T-cell (primary cell): ENCODE measurements around the gene IBTK. TPM values are rescaled to one million over a fixed set of nuclear protein-coding genes. Genes with fewer than 3 reads are reported as not detected.
A peak's percentile ranks its signal among the peaks of the same experiment; 100 is the strongest.

Source experiments
- ATAC-seq, 4 experiments: fragments of 200-7000 bp in 3 of 4; fragments of 150-1000 bp in 1 of 4; cut with Tn5 transposase; replicated peaks in 1 of 4; 1 replicate in 3 of 4; 2 replicates in 1 of 4; pipeline ENCODE4 v1.10.0; 2021; ENCODE audit warnings: moderate library complexity in 3 of 4, mild to moderate bottlenecking in 2 of 4, moderate number of reproducible peaks in 1 of 4
- CTCF ChIA-PET, 2 donors: fragments of 300-600 bp; sonication (Branson Sonifier 250); formaldehyde crosslinking; loops; one replicate each; lab custom pipeline; 2022; ENCODE audit warnings: antibody characterized with exemption in 2 of 2; lab: Charles Lee
- POLR2A ChIA-PET, 2 donors: fragments of 300-600 bp; sonication (Branson Sonifier 250); formaldehyde crosslinking; loops; one replicate each; lab custom pipeline; 2022; ENCODE audit warnings: antibody characterized with exemption in 2 of 2; lab: Charles Lee
- DNase-seq, 35 experiments: peaks; one replicate each; pipeline versions ENCODE4 v3.0.0 to v3.0.0-alpha.2; 2013 to 2023
- H3K27ac ChIP-seq: one replicate; pipeline ENCODE4 v1.5.1; 2013; ENCODE audit warnings: low read length
- H3K27me3 ChIP-seq, 2 experiments: replicated peaks in 1 of 2; 1 replicate in 1 of 2; 2 replicates in 1 of 2; pipeline versions ENCODE4 v1.6.1 to v1.7.0; 2013; ENCODE audit warnings: low read length in 1 of 2, mixed read lengths in 1 of 2; ENCODE audit not compliant: control insufficient read depth in 2 of 2, insufficient read depth in 2 of 2; ENCODE audit errors: extremely low read depth in 1 of 2
- H3K36me3 ChIP-seq, 2 donors: 1 replicate in 1 of 2; 2 replicates in 1 of 2; pipeline versions ENCODE4 v1.6.1 to v1.7.0; 2013; ENCODE audit warnings: low read length in 1 of 2; ENCODE audit not compliant: control insufficient read depth in 2 of 2, insufficient read depth in 1 of 2; ENCODE audit errors: extremely low read depth in 1 of 2
- H3K4me1 ChIP-seq, 2 experiments: 1 replicate in 1 of 2; 2 replicates in 1 of 2; pipeline versions ENCODE4 v1.6.1 to v1.7.0; 2013; ENCODE audit warnings: low read length in 2 of 2, mixed read lengths in 1 of 2; ENCODE audit not compliant: insufficient read depth in 2 of 2, control insufficient read depth in 1 of 2; ENCODE audit errors: extremely low read depth in 1 of 2
- H3K4me3 ChIP-seq, 2 donors: 1 replicate in 1 of 2; 2 replicates in 1 of 2; pipeline versions ENCODE4 v1.5.1 to v1.7.0; 2013; ENCODE audit warnings: mild to moderate bottlenecking in 2 of 2, low read length in 1 of 2, moderate library complexity in 1 of 2; ENCODE audit not compliant: control insufficient read depth in 1 of 2; ENCODE audit errors: extremely low read depth in 1 of 2
- H3K9me3 ChIP-seq: 2 replicates; pipeline ENCODE4 v1.7.0; 2013
- H3K27ac Mint-ChIP-seq, 2 donors: one replicate each; pipeline ENCODE4 v1.8.0; 2020 to 2021; ENCODE audit warnings: mild to moderate bottlenecking in 2 of 2, mixed read lengths in 2 of 2
- H3K27me3 Mint-ChIP-seq, 2 donors: one replicate each; pipeline ENCODE4 v1.8.0; 2021 to 2022; ENCODE audit warnings: mixed read lengths in 2 of 2
- H3K36me3 Mint-ChIP-seq: one replicate; pipeline ENCODE4 v1.8.0; 2021; ENCODE audit warnings: mixed read lengths
- H3K4me1 Mint-ChIP-seq, 3 donors: one replicate each; pipeline ENCODE4 v1.8.0; 2020 to 2022; ENCODE audit warnings: mixed read lengths in 3 of 3, mild to moderate bottlenecking in 1 of 3
- H3K4me3 Mint-ChIP-seq, 3 donors: one replicate each; pipeline ENCODE4 v1.8.0; 2020 to 2022; ENCODE audit warnings: mild to moderate bottlenecking in 3 of 3, mixed read lengths in 3 of 3, moderate library complexity in 3 of 3
- H3K9me3 Mint-ChIP-seq, 3 donors: one replicate each; pipeline ENCODE4 v1.8.0; 2020 to 2022; ENCODE audit warnings: mixed read lengths in 3 of 3
- WGBS: methylation state at CpG from one replicate; pipeline ENCODE4 v1.1.5; 2013; ENCODE audit warnings: missing lambda C conversion rate; ENCODE audit not compliant: insufficient coverage; 5-methylcytosine and 5-hydroxymethylcytosine counted together
- total RNA-seq, 35 experiments: library from RNA in 6 of 35; stranded (reverse) in 6 of 35; fragments of 120-200 nt in 1 of 35; gene quantifications; one replicate each; pipeline versions ENCODE4 v1.2.1 to v1.2.4 and lab custom pipeline; 2013 to 2026

IBTK gene
- total RNA-seq, 5 donors from 2014 or later (not counting 1 experiment from before 2014, with no cell fraction given), result 19.2 to 21.9 (median 20.7) TPM

DNA sequence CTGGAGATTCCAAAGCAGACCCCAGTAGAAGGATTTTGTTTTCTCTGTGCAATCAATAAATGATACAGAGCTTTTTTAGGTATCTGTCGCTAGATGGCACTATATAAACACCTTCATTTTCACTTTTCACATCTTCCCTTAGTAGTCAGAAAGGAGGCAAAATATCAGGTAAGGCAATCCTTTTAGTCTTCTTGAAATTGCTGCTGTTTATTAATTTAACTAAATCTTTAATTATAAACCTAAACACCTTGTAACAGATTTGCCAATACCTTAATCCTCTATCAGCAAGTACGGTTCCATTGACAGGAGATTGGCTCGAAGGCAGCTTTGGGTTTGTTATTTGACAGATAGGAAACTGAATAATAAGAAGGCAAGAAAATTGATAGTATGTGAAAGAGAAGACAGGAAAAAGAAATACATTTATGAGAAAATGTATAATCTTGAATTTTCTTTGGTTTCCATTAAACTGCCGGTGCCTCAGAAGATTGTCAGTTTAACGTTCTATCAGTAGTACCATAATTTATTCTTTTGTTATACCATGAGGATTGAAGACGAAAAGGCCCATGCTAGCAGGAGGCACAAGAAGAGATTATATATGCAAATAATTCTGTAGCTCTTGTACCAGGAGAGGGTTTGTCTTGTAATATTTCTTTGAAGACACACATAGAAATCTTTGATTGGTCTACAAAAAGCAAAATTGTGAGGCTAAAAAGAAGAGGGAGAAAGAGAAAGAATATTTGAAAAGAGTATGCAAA lies 23.5 kb upstream of the IBTK start:
- H3K27ac Mint-ChIP-seq, result no peak overlapping the region
- H3K4me1 Mint-ChIP-seq, result no peaks in the 10 kb centered on the region
- peak in 2 of 4 experiments; percentile 40 to 46 for ATAC-seq
- peaks cover 0 to 3% of the 10 kb centered on the region in 2 donors for H3K27me3 Mint-ChIP-seq
- CTCF ChIA-PET, result interaction anchor here (0.5 to 4.3 kb wide), 27 partner anchors 9 to 1547 kb away, joined by 3 to 47 read pairs (median 4); partner anchors contain the start of genes DOP1A (in 2 of the 2) and UBE3D (in 2 of the 2)
- Histone ChIP-seq H3K36me3 (no peaks in the 10 kb centered on the region), H3K4me1 (no peaks in the 10 kb centered on the region), H3K9me3 (no peaks in the 10 kb centered on the region), H3K27me3 (no peaks in the 10 kb centered on the region), H3K27ac (no peak overlapping the region), H3K4me3 (no peak overlapping the region)
- WGBS, result no CpG with 5 or more reads among the region's 6 CpGs
- DNase-seq, result peak in 1 of 35 experiments; percentile 53
- H3K4me3 Mint-ChIP-seq, result no peak overlapping the region
- H3K36me3 Mint-ChIP-seq, result no peaks in the 10 kb centered on the region
- POLR2A ChIA-PET, result interaction anchor here (0.5 to 0.7 kb wide), 4 partner anchors 7 to 777 kb away, joined by 3 to 7 read pairs (median 4); no protein-coding TSS in a partner anchor
- no peaks in the 10 kb centered on the region for H3K9me3 Mint-ChIP-seq

DNA sequence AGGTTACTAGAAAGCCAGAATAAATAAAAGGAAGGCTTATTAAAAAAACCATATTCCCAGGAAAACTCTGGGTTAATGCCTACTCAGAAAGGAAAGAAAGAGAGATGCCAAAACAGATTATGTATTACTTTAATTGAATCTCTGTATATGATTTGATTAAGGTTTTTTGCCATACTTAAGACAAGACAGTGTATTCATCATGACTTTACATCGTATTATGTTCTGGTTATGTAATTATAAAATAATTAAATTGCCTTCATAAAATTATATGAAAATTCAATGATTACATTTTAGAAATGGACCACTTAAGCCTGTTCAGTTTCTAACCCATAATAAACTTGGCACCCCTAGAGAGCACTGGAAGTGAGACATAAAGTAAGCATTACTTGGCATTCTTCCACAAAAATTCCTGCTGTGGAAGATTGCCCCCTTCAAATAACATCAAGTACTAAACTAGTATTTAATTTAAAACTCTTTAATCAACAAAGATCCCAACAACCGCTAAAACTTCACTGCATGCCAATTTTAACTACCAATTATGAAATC lies 20.8 kb upstream of the IBTK start:
- no peaks in the 10 kb centered on the region for H3K9me3 Mint-ChIP-seq
- peaks cover 0 to 3% of the 10 kb centered on the region in 2 experiments for H3K27me3 ChIP-seq
- H3K4me3 Mint-ChIP-seq, result no peak overlapping the region
- H3K9me3 ChIP-seq, result no peaks in the 10 kb centered on the region
- no CpG with 5 or more reads among the region's 2 CpGs for WGBS
- POLR2A ChIA-PET, result no interaction called here
- H3K36me3 ChIP-seq, result no peaks in the 10 kb centered on the region
- H3K27ac ChIP-seq, result no peak overlapping the region
- H3K4me1 ChIP-seq, result no peaks in the 10 kb centered on the region
- H3K4me1 Mint-ChIP-seq, result no peaks in the 10 kb centered on the region
- DNase-seq (no peak), ATAC-seq (no peak)
- peaks cover 0 to 3% of the 10 kb centered on the region in 2 donors for H3K27me3 Mint-ChIP-seq
- no peaks in the 10 kb centered on the region for H3K36me3 Mint-ChIP-seq
- CTCF ChIA-PET, result interaction anchor here (0.6 to 1.1 kb wide), 5 partner anchors 17 to 1918 kb away, joined by 3 to 5 read pairs (median 5); no protein-coding TSS in a partner anchor
- H3K27ac Mint-ChIP-seq, result no peak overlapping the region
- no peak overlapping the region for H3K4me3 ChIP-seq

DNA sequence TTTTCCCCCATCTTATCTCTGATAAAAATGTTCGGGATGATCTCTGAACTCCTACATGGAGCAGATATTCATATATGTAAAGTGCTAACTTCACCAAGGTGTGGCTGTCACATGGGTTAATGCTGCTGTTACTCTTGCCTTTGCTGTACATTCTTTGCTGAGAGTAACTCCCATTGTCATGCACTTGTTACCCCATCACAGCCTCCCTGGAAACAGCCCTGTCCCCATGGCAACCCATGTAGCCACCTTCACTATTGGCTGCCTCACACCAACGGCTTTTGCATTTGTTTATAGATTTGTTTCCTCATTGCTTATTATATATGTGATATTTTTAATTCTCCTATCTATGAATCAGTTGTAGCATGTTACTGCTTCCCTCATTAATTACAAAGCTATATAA lies 17.3 kb upstream of the IBTK start:
- no peaks in the 10 kb centered on the region for H3K4me1 ChIP-seq
- no peaks in the 10 kb centered on the region for H3K36me3 ChIP-seq
- ChIA-PET POLR2A (no interaction called here), CTCF (no interaction called here)
- H3K9me3 Mint-ChIP-seq, result no peaks in the 10 kb centered on the region
- peaks cover 0 to 8% of the 10 kb centered on the region in 2 donors for H3K27me3 Mint-ChIP-seq
- H3K4me1 Mint-ChIP-seq, result no peaks in the 10 kb centered on the region
- no peak overlapping the region for H3K27ac Mint-ChIP-seq
- no CpG with 5 or more reads among the region's 2 CpGs for WGBS
- no peaks in the 10 kb centered on the region for H3K36me3 Mint-ChIP-seq
- no peaks in the 10 kb centered on the region for H3K9me3 ChIP-seq
- H3K4me3 Mint-ChIP-seq, result no peak overlapping the region
- H3K27me3 ChIP-seq, result peaks cover 0 to 3% of the 10 kb centered on the region in 2 experiments
- ATAC-seq (no peak), DNase-seq (no peak)
- H3K27ac ChIP-seq, result no peak overlapping the region
- no peak overlapping the region for H3K4me3 ChIP-seq

DNA sequence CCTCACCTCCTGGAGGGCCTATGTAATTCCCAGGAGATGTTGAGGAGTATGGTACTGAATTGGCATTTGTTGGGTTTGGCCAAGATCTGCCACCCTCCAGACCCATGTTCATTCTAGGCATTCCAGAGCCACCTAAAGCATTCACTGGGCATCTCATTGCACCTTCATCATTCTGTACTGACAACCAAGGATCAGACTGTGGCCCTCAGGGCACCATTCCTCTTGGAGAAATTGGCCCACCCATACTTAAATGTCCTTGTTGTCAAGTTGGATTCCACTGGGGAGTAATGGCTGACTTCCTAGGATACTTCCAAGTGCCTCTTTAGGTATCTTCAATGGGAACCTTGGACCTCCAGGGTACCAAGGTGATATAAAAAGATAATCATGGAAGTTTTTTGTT lies 16.8 kb upstream of the IBTK start:
- Mint-ChIP-seq H3K36me3 (no peaks in the 10 kb centered on the region), H3K9me3 (no peaks in the 10 kb centered on the region), H3K4me1 (no peaks in the 10 kb centered on the region), H3K27ac (no peak overlapping the region), H3K27me3 (peaks cover 0 to 8% of the 10 kb centered on the region in 2 donors), H3K4me3 (no peak overlapping the region)
- H3K27me3 ChIP-seq, result peaks cover 0 to 3% of the 10 kb centered on the region in 2 experiments
- no peaks in the 10 kb centered on the region for H3K9me3 ChIP-seq
- H3K4me1 ChIP-seq, result no peaks in the 10 kb centered on the region
- H3K27ac ChIP-seq, result no peak overlapping the region
- no peaks in the 10 kb centered on the region for H3K36me3 ChIP-seq
- CTCF ChIA-PET, result no interaction called here
- DNase-seq, result no peak
- no peak for ATAC-seq
- POLR2A ChIA-PET, result no interaction called here
- no peak overlapping the region for H3K4me3 ChIP-seq

DNA sequence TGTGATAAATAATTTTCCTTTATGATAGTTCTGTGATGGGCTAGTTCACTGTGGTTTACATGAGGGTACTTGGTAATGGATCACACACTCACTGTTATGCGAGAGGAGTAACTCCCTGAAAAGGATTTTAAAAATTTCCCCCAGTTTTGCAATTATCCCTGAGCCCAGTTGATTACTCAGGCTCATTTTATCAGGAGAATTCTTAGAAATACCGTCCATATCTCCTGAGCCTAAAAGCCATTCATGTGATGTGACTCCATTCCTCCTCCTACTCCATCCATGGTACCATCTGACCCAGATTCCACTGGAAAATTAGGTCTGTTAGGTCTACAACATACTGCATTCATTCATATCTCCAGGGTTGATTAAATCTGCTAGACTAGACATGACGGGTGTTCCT lies 16.4 kb upstream of the IBTK start:
- DNase-seq, result no peak
- POLR2A ChIA-PET, result interaction anchor here in 1 of 2 donors (0.6 kb wide), 1 partner anchor 8 kb away, joined by 3 read pairs; no protein-coding TSS in a partner anchor

DNA sequence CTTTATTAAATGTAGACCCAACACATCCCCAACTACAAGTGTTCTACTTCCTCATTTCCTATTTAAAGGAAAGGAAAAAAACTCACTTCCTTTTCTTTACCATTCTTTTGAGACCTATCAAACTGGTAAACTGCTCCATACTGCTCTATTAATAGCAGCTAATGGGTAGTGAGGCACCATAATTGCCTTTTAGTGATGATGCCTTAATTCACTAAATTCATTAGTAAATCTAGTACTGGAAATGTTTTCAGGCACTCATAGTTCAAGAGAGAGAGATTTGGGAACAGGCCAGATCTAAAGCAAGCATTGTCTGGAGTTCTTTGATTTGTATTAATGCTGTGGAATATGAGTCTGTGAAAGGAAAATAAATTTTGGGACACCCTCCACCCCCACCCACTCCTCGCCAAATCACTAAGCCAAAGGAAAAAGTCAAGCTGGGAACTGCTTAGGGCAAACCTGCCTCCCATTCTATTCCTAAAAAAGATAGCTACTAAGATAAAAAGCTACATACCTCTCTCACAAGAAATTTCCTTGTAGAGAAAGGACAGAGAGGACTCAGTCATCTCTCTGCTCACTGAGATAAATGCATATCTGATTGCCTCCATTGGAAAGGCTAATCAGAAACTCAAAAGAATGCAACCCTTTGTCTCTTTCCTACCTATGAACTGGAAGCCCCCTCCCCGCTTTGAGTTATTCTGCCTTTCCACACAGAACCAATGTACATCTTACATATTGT lies 13.6 kb upstream of the IBTK start:
- Mint-ChIP-seq H3K4me3 (no peak overlapping the region), H3K27ac (no peak overlapping the region), H3K9me3 (no peaks in the 10 kb centered on the region), H3K4me1 (no peaks in the 10 kb centered on the region), H3K27me3 (peaks cover 0 to 5% of the 10 kb centered on the region in 2 donors), H3K36me3 (no peaks in the 10 kb centered on the region)
- Histone ChIP-seq H3K9me3 (no peaks in the 10 kb centered on the region), H3K4me3 (no peak overlapping the region), H3K36me3 (no peaks in the 10 kb centered on the region), H3K4me1 (no peaks in the 10 kb centered on the region), H3K27me3 (peaks cover 0 to 3% of the 10 kb centered on the region in 2 experiments), H3K27ac (no peak overlapping the region)
- no CpG with 5 or more reads among the region's 2 CpGs for WGBS
- CTCF ChIA-PET, result interaction anchor here (0.6 to 1.5 kb wide), 4 partner anchors 9 to 1160 kb away, joined by 3 to 6 read pairs (median 4); no protein-coding TSS in a partner anchor
- DNase-seq (no peak), ATAC-seq (no peak)
- POLR2A ChIA-PET, result interaction anchor here (0.6 to 0.7 kb wide), 3 partner anchors 9 to 1701 kb away, joined by 3 to 7 read pairs (median 4); no protein-coding TSS in a partner anchor

More for the DNA sequence above, 16.4 kb upstream of the IBTK start:
- no peak overlapping the region for H3K27ac ChIP-seq
- no peaks in the 10 kb centered on the region for H3K4me1 Mint-ChIP-seq
- H3K36me3 Mint-ChIP-seq, result no peaks in the 10 kb centered on the region
- no peak for ATAC-seq
- CTCF ChIA-PET, result no interaction called here
- H3K4me1 ChIP-seq, result no peaks in the 10 kb centered on the region
- no peak overlapping the region for H3K4me3 ChIP-seq
- no peaks in the 10 kb centered on the region for H3K36me3 ChIP-seq
- no peak overlapping the region for H3K27ac Mint-ChIP-seq
- no peak overlapping the region for H3K4me3 Mint-ChIP-seq
- H3K27me3 Mint-ChIP-seq, result peaks cover 0 to 8% of the 10 kb centered on the region in 2 donors
- 83% methylated on average over 1 of the region's 3 CpGs for WGBS
- H3K9me3 ChIP-seq, result no peaks in the 10 kb centered on the region
- H3K27me3 ChIP-seq, result peaks cover 0 to 3% of the 10 kb centered on the region in 2 experiments
- H3K9me3 Mint-ChIP-seq, result no peaks in the 10 kb centered on the region
